GM19099 (cell line): ENCODE data around the gene CIT.

ENCODE experiments used
- POLR2A ChIP-seq: IDR thresholded peaks from 3 replicates; pipeline ENCODE4 v1.6.1; 2011; ENCODE audit warnings: low read depth; ENCODE audit not compliant: insufficient read length; ENCODE audit errors: extremely low read depth

The CIT gene

DNA sequence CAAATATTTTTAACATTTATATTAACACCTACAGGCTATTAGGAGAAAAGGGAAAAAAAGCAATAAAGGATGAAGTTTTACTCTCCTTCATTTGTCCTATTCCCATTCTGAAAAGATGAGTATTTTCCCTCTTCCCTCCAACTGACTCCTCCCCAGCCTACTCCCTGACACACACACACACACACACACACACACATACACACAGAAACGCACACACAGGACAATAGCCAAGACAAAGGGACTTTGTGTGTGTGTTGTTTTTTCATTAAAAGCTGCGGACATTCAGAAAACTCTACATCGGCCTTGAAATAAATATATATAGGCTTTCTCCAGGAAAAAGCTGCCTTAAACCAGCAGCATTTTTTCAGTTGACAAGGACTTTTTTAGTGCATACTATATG, 134.4 kb downstream of the CIT start:
- no peak for TF ChIP-seq POLR2A

DNA sequence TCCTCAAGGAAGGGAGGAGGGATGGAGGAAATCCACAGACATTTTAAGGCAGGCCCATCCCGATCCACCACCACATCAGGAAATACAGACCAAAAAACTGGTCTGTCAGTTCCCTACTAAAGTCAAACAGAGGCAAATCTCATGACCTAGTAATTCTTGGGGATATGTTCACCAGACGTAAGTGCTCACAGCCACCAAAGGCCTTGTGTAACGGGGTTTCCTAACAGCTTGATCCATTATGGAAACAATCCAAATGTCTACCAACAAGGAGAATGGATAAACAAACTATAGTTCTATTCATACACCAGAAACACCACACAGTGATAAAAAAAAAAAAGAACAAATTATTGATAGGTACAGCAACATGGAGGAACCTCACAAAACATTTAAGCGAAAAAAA, 136.3 kb downstream of the CIT start:
- no peak for TF ChIP-seq POLR2A

DNA sequence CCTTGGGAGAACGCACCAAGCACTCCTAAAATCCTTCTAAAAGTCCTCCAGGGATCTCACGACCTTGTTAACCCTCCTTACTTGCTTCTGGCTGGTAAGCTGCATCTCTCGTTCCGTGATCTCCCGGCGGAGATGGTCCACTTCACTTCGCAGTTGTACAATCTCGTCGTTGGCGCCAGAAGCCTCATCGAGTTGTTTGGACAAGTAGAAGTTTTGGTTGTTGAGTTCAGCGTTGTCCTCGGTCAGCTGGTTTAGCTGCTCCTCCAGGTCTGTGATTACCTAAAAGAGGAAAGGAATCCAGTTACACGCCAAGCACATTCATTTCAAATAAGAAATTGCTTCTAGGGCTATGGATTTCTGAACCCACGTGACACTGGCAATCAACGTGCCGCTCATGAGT, 142.0 kb downstream of the CIT start:
- no peak for TF ChIP-seq POLR2A

DNA sequence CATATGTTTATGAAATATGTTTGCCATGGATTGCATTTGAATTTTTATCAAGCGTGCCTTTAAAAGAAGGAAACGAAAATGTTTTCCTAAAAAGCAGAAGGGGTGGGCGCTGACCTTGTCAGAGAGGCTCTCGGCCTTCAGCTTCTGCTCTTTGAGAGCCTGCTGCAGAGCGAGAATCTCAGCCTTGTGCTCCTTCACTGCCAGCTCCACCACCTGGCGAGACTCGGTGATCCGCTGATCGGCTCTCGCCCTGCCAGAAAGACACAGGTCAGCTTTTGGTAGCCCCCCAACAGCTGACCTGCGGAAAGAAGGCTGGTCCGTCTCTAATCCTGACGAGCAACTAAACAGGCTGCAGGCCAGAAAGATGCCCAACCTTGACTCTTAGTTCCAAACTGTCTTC, 146.7 kb downstream of the CIT start:
- TF ChIP-seq POLR2A = no peak

DNA sequence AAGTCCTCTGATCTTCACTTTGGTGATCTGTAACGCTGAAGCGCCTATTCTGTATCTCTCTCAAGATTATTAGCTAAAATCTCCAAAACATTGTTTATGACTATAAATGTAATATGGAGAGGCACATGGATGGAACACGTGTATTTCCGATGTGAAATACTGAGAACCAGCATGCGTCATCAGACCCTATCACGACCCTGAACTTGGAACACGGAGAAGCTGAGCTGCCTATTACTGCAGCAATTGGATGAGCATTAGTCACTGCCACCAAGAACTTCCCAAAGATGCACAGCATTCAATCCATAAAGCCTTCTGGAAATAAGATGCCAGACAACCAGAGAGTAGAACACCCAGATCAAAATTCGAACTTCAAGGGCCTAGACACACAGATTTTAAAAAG, 147.2 kb downstream of the CIT start:
- TF ChIP-seq POLR2A = no peak

DNA sequence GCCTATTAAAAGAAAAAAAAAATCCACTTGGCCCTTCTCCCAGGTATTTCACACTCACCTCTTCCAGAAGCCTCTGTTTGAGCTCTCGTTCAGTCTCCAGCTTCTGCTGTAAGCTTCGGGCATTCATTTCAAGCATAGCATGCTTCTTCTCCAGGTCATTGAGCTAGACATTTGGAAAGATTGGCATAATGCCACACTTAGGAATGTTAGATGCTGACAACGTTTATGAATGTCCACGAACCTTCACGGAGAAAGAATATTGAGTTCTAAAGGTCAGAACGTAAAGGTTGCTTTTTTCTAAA, 148.7 kb downstream of the CIT start:
- TF ChIP-seq POLR2A = no peak

DNA sequence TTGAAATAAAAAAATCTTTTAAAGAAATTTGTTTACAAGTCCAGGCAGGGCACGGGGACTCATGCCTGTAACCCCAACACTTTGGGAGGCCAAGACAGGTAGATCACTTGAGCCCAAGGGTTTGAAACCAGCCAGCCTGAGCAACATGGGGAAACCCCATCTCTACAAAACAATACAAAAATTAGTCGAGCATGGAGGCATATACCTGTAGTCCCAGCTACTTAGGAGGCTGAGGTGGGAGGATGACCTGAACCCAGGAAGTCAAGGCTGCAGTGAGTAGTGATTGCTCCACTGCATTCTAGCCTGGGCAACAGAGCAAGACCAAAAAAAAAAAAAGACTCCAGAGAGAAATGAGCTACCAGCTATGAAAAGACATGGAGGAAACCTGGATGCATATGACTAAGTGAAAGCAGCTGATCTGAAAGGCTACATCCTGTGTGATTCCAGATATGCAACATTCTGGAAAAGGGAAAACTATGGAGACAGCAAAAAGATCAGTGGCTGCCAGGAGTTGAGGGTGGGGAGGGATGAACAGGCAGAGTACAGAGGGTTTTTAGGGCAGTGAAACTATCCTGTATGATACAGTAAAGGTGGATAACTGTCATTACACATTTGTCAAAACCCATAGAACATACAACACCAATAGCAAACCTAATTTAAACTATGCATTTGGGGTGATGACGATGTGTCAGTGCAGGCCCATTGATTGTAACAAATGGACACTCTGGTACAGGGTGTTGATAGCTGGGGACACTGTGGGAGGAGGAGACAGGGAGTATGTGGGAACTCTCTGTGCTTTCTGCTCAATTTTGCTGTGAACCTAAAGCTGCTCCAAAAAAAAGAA, 149.3 kb downstream of the CIT start:
- no peak for TF ChIP-seq POLR2A

DNA sequence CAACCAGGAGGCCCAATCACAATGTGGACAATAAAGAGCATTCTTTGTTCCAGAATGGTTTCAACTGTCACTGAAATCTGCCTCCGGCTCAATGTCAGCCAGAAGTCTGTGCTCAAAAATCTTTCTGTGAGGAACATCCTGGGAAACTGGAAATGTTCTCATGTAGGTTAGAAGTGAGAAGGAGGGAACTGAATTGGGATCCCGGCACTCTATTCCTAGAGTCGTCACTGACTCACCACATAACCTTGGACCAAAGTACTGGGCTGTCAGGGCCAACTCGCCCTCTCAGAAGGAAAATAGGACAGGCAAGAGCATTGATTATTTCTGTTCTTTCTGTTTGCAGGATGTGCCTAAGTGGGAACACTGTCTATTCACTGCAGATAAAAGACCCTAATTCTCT, 151.6 kb downstream of the CIT start:
- TF ChIP-seq POLR2A = no peak

DNA sequence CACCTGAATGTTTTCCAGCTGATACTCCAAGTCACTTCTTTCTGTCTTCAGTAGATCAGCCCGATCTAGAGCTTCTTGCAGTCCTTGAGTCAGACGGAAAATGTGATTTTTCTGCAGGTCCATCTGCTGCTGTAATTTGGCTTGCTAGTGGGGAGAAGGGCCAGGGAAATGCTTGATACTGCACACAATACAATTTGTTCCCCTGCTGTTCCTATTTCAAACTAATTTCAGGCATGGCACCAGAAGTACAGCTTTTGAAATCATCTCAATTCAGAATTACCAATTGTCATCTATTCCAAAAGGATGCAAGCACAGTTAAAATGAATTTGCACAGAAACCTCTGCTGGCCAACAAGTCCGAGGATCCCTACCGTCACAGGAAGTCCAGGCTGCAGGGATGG, 155.8 kb downstream of the CIT start:
- TF ChIP-seq POLR2A = no peak

DNA sequence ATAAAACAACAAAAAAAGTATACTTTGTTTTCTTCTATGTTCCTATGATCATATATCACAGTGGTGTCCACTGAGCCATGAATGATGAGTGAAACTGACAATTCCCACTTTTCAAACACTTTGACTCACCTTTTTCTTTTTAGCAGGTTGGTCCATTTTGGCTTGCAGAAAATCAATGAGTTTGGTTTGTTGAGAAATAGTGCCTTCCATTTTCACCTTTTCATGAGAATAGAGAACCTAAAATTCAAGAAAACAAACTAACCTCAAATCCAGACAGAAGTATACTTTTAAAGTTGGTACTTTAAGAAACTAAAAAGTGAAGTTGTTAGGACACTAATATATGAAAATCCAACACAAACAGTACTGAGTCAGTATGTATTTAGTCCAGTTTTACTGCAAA, 156.8 kb downstream of the CIT start:
- TF ChIP-seq POLR2A = no peak

DNA sequence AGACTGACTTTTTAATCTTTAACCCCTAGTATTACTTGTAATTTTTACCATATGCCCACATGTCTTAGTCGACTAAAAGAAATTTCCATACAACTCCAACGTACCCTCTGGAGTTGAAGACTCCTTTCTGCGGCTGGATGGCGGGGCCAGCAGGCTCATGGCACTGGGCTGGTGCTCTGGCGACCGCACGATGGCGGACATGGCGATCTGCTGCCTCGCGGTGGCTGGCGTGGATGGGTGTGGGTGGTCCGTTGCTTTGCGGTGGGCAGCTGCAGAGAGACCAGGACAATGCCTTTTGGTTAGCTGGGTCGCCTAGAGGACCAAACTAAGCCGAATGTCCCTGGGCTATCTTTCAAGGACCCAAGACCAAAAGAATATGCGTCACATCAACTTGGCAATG, 159.0 kb downstream of the CIT start:
- TF ChIP-seq POLR2A = no peak

DNA sequence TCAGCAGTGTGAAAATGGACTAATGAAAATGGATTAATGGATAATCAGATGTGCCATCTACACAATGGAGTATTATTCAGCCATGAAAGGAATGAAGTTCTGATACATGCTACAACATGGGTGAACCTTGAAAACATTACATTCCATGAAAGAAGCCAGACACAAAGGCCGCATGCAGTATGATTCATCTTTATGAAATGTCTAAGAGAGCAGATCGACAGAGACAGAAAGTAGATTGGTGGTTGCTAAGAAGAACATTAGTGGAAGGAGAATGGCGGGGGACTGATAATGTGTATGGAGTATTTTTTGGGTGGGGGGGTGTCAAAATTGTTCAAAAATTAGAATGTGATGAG, 161.9 kb downstream of the CIT start:
- no peak for TF ChIP-seq POLR2A

DNA sequence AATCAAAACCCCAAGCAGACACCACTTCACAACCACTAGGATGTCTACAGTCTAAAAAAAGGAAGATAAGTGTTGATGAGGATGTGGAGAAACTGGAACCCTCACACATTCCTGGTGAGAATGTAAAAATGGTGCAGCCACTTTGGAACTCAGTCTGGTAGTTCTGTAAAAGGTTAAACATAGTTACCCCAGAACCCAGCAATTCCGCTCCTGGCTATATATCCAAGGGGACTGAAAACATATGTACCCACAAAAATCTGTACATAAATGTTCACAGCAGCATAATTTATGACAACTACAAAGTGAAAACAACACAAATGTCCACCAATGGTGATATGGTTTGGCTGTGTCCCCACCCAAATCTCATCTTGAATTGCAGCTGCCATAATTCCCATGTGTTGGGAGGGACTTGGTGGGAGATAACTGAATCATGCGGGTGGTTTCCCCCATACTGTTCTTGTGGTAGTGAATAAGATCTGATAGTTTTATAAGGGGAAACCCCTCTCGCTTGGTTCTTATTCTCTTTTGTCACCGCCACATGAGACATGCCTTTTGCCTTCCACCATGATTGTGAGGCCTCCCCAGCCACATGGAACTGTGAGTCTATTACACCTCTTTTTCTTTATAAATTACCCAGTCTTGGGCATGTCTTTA, 162.4 kb downstream of the CIT start:
- no peak for TF ChIP-seq POLR2A

DNA sequence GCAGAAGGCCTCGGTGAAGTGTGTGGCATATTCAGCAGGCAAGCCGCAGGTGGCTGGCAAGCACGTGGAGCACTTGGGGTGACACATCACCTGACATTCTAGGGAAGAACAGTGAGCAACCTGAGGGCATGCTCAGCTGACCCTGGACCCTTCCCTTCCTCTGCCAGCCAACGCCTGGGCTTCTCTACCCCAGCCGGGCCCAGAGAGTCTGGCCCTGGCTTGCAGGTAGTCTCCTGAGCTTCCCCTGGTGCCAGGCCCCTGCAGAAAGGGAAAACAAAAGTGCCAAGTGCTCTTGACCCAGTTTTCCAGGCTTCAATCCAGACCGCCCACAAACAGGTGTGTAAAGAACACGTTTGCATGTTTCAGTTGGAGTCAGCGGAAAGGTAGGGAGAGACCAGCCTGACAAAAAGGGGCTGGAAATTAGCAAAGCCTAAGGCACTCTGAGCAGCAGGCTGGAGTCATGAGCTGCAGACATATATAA, 163.5 kb downstream of the CIT start:
- no peak for TF ChIP-seq POLR2A

DNA sequence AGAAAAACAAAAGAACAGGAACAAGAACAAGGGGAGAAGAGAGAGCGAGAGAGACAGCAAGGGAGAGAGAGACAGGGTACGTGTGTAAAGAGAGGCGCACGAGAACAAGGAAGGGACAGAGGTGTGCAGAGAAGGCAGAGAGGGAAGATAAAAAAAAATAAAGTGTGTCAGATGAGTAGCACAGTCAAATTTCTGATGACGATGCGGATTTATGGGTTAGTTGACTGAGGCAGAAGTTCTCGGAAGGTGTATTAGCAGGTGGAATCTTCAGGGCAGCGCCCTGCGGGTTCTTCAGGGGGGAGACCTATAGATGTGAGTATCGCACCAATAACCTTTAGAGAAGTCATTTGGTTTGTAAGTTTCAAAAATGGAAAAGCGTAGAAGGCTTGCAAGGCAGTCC, 164.4 kb downstream of the CIT start:
- no peak for TF ChIP-seq POLR2A

DNA sequence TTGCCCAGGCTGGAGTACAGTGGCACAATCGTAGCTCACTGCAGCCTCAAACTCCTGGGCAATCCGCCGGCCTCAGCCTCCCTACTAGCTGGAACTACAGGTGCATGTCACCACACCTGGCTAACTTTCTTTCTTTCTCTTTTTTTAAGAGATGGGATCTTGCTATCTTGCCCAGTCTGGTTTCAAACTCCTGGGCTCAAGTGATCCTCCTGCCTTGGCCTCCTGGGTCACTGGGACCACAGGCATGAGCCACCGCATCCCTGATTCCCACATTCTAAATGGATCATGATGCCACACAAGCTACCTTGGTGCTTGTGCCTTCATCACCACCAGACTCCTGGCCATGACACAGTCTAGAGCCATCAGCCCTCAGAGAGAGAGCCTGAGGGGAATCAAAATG, 165.4 kb downstream of the CIT start:
- no peak for TF ChIP-seq POLR2A

DNA sequence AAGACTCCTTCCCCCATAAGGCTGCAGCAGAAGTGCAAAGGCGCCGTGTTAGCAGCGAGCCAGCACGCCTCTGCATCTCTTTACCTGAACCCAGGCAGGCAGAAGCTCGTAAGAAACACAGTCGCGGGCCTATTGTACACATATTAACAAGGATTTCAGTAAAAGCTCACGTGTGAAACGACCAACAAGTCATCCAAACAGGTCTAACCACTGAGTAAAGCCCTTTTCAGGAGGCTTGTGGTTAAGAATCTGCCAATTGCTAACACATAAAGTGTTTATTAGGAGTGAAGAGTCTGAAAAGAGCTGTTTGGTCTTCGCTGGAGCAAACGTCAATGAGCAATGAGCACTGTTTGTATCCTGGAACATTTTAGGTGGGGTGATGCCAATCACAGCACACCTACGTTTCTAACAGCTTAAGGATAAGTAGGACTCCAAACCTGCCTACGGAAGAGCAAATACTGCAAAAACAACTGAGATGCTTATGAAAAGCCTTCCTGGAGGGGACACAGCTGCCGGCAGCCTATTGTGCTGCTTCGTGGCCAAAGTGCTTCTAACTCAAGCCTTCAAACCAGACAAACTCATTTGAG, 166.1 kb downstream of the CIT start:
- no peak for TF ChIP-seq POLR2A

DNA sequence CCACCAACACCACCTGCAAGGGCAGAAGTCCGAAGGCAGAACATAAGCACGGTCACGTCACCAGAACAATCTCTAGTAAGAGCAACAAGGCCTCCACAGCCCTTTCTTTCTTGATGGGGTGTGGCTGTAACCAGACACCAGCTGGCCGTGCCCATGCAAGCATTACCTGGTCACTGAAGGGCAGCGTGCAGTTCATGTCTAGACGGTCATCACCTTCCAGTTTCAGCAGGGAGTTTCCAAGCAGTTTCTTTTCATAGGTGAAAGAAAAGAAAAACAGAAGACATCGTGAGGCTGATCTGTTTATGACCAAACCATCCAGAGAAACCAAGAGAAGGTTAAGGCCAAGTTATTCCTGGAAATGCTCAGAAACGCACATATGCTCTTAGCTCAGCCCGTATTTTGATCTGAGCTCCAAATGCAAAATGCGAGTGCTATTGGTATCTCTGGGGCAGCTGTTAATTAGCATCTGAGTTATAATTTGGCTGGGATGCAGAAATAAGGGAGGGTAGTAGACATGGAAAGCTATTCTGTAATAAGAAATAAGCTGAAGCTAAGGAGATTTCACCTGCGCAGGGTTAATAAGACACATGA, 166.7 kb downstream of the CIT start:
- no peak for TF ChIP-seq POLR2A
